SK-N-MC (cell line): ENCODE results near the gene RRN3.

ENCODE experiments used
- EZH2 ChIP-seq: fragments of 200-600 bp; sonication (generic); IDR thresholded peaks from one replicate; pipeline ENCODE4 v1.6.1; 2017; ENCODE audit warnings: antibody characterized with exemption
- FOXP2 ChIP-seq: optimal IDR thresholded peaks from 2 replicates; pipeline ENCODE3; 2011; ENCODE audit warnings: mild to moderate bottlenecking, moderate library complexity; ENCODE audit not compliant: insufficient read depth; ENCODE audit errors: extremely low read length, control extremely low read depth
- POLR2AphosphoS5 ChIP-seq: IDR thresholded peaks from 2 replicates; pipeline ENCODE4 v1.6.1; 2012; ENCODE audit warnings: mild to moderate bottlenecking, low read depth, low read length, borderline replicate concordance

DNA sequence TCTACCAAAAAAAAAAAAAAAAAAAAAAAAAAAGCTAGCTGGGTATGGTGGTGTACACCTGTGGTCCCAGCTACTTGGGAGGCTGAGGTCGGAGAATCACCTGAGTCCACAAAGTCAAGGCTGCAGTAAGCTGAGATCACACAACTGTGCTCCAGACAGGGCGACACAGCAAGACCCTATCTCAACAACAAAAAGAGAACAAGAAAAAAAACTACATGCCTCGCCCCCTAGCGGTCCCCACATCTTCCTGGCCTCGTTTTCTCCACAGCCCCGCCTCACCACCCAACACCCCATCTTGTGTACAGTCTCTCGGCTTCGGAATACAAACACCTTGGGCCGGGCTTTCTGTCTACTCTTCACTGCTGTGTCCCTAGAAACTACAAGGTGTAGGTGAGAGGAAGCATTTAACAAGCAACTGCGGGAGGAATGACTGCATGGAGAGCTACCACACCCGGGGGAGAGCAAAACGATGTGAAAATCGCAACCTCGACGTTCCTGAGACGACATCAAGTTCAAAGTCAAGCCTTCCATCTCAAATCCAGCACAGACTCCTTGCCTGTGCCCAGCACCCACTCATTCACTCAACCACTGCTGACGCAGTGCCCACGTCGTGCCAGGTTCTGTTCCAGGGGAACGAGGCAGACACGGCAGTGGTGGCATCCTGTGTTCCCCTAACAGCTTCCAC lies 47.2 kb downstream of the RRN3 start:
- TF ChIP-seq EZH2 = no peak
- no peak for TF ChIP-seq POLR2AphosphoS5
- no peak for TF ChIP-seq FOXP2
